GM12865 (cell line): Measurements from ENCODE around the gene PGM2.

ENCODE experiments used
- DNase-seq: peaks from one replicate; pipeline ENCODE4 v3.0.0; 2010; ENCODE audit warnings: low read depth
- H3K4me3 ChIP-seq: 2 replicates; pipeline ENCODE4 v1.5.1; 2011; ENCODE audit warnings: mild to moderate bottlenecking, low read depth, low read length, control low read depth
- CTCF ChIP-seq: IDR thresholded peaks from 2 replicates; pipeline ENCODE4 v1.5.1; 2011; ENCODE audit warnings: low read length, control low read depth, low read depth, inconsistent platforms; ENCODE audit not compliant: insufficient read depth; ENCODE audit errors: missing control alignments

PGM2 gene

GRCh38 chr4:37889849-37890800 lies 63.6 kb downstream of the PGM2 start:
- peak; percentile 58 for DNase-seq
- no peak for TF ChIP-seq CTCF
- H3K4me3 ChIP-seq, result peak overlapping the region; percentile 75

DNA sequence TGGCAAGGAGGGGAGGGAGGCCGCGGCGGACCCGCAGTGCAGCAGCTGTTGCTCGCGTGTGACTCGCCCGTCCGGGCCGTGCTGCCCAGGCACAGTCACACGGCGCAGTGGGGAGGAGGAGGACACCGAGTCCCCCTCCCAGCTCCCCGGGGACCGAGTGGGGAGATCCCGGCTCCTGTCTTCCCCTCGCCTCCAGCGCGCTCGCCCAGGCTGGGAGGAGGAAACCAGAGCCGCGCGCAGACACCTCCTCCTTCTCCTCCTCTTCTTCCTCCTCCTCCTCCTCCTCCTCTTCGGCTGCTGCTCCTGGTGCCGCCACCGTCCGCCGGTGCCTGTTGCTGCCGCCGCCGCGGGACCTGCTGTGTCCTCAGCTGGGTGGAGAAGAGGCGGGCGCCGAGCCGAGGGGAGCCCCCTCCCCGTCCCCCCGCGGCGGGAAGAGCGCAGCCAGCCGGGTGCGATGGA lies 64.3 kb downstream of the PGM2 start, which contains the start of gene TBC1D1:
TSS of gene TBC1D1 (plus strand) at position 284 of the 459 bp plus-strand sequence. CDS start 11,012 bp downstream, outside the sequence.
- DNase-seq, result peak; percentile 69
- peak within 1 kb of the TSS; percentile 75 for H3K4me3 ChIP-seq
- TF ChIP-seq CTCF, result no peak

DNA sequence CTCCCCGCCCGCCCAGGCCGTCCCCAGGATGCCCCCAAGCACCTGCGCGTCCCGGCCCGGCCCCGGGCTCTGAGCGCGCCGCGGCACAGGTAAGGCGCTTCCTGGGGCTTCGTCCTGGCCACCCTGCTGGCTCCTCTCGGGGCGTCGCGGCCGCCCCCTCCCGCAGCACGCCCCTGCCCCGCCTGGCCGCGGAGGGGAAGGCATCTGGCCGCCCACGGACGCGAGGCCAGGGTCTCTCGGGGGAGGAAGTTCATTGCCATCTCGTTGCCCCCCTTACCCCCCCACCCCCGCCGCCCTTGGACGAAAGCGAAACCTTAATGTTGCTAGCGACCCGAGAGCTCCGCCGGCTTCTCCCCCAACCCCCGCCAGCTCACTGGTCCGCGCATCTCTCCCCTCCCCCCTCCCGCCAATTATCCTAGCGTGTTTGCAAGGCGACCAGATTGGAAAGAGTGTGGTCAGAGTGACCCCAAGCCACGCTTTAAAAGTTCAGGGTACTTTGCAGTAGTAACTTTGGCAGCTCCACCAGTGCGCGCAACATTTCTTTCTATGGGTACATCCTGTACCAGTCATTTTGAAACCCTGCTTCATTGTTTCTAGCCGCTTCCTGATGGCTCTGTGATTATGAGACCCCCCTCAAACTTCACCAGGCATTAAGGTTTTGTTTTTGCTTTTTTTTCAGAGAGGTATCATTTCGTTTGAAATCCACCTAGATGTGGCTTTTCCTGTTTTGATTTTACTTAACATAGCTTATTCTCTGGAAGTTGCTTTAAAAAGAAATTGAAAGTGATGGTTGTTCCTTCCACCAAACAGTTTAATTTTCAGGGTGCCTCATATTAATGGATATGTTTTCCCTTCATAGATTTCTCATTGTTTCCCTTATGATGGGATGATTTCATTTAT lies 65.0 kb downstream of the PGM2 start:
- H3K4me3 ChIP-seq, result peak overlapping the region; percentile 75
- no peak for TF ChIP-seq CTCF
- DNase-seq, result peak; percentile 93

DNA sequence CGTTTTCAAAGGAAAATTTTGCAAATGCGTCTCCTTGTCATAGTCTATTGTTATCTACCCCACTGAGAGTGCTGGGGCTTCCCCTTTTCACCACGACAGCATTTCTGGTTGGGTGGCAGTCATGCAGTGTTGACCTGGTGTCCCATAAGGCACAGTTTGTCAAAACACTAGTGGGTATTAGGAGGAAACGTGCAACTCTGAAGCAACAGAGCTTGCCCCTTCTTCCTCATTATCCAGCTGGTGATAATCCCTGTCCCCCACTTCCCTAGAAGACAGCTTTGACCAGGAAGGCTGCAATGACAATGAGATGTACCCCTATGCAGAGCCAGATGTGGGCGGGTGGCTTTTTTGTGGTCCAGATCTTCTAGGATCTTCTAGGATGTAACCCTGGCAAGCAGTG lies 66.2 kb downstream of the PGM2 start:
- peak; percentile 75 for DNase-seq
- no peak for TF ChIP-seq CTCF
- peak overlapping the region; percentile 75 for H3K4me3 ChIP-seq

GRCh38 chr4:37893164-37893563 lies 66.7 kb downstream of the PGM2 start:
- peak overlapping the region; percentile 75 for H3K4me3 ChIP-seq
- TF ChIP-seq CTCF, result no peak
- no peak for DNase-seq

DNA sequence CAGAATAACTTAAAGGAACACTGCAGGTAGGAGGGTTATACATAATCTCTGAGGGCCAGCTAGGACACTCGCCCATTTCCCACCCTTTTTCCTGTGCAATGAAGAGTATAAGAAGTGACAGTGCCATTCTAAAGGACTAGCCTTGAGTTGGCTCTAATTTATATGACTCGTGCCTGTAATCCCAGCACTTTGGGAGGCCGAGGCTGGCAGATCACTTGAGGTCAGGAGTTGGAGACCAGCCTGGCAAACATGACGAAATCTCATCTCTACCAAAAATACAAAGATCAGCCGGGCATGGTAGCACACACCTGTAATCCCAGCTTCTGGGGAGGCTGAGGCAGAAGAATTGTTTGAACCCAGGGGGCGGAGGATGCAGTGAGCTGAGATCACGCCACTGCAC lies 68.8 kb downstream of the PGM2 start:
- no peak overlapping the region for H3K4me3 ChIP-seq
- no peak for DNase-seq
- TF ChIP-seq CTCF, result no peak
